B cell (primary cell): Measurements from ENCODE around the gene IRF7. TPM values are rescaled to one million over a fixed set of nuclear protein-coding genes. Genes with fewer than 3 reads are reported as not detected.

ENCODE experiments used
- ATAC-seq: fragments of 200-7000 bp; cut with Tn5 transposase; one replicate; pipeline ENCODE4 v1.10.0; 2021; ENCODE audit warnings: low read depth, mild to moderate bottlenecking, moderate number of reproducible peaks, moderate library complexity
- CTCF ChIA-PET: fragments of 350-600 bp; sonication (Branson Sonifier 250); formaldehyde crosslinking; loops from one replicate; lab custom pipeline; 2021; ENCODE audit warnings: antibody characterized with exemption, inconsistent platforms; lab: Charles Lee
- POLR2A ChIA-PET: fragments of 350-600 bp; sonication (Branson Sonifier 250); formaldehyde crosslinking; loops from one replicate; lab custom pipeline; 2021; ENCODE audit warnings: antibody characterized with exemption; lab: Charles Lee
- DNase-seq: peaks from one replicate; pipeline ENCODE4 v3.0.0; 2013
- H2AFZ ChIP-seq: 2 replicates; pipeline ENCODE4 v1.6.1; 2012; ENCODE audit warnings: mild to moderate bottlenecking, low read depth, low read length; ENCODE audit not compliant: insufficient read depth, poor library complexity, severe bottlenecking
- H3K27ac ChIP-seq, 2 donors: 1 replicate in 1 of 2; 2 replicates in 1 of 2; pipeline ENCODE4 v1.5.1; 2012 to 2013; ENCODE audit warnings: low read length in 2 of 2, mild to moderate bottlenecking in 2 of 2, moderate library complexity in 1 of 2
- H3K27me3 ChIP-seq, 4 experiments: fragments of 200-600 bp in 1 of 4; sonication (generic) in 1 of 4; replicated peaks in 1 of 4; 1 replicate in 2 of 4; 2 replicates in 2 of 4; pipeline versions ENCODE4 v1.6.1 to v1.7.0; 2013 to 2016; ENCODE audit warnings: low read length in 3 of 4, mild to moderate bottlenecking in 2 of 4, mixed read lengths in 1 of 4, moderate library complexity in 1 of 4; ENCODE audit not compliant: insufficient read depth in 4 of 4, control insufficient read depth in 3 of 4; ENCODE audit errors: control extremely low read depth in 1 of 4
- H3K36me3 ChIP-seq, 2 experiments: replicated peaks in 1 of 2; 1 replicate in 1 of 2; 2 replicates in 1 of 2; pipeline versions ENCODE4 v1.6.1 to v1.7.1; 2013; ENCODE audit warnings: low read length in 1 of 2; ENCODE audit not compliant: insufficient read depth in 2 of 2, control insufficient read depth in 1 of 2; ENCODE audit errors: control extremely low read depth in 1 of 2, extremely low read depth in 1 of 2
- H3K4me1 ChIP-seq, 2 donors: fragments of 200-600 bp in 1 of 2; sonication (generic) in 1 of 2; 1 replicate in 1 of 2; 2 replicates in 1 of 2; pipeline versions ENCODE4 v1.5.1 to v1.6.1; 2013 to 2017; ENCODE audit warnings: low read length in 2 of 2; ENCODE audit not compliant: control insufficient read depth in 2 of 2, insufficient read depth in 2 of 2
- H3K4me2 ChIP-seq: replicated peaks from 2 replicates; pipeline ENCODE3; 2012; ENCODE audit warnings: mild to moderate bottlenecking, low read depth, low read length; ENCODE audit not compliant: poor library complexity, severe bottlenecking
- H3K4me3 ChIP-seq, 5 experiments: fragments of 200-600 bp in 1 of 5; sonication (generic) in 1 of 5; 1 replicate in 3 of 5; 2 replicates in 2 of 5; pipeline versions ENCODE4 v1.5.1 to v1.7.0; 2011 to 2016; ENCODE audit warnings: low read length in 4 of 5, mild to moderate bottlenecking in 4 of 5, low read depth in 2 of 5, control low read depth in 1 of 5, moderate library complexity in 1 of 5; ENCODE audit not compliant: insufficient read depth in 1 of 5; ENCODE audit errors: control extremely low read depth in 1 of 5, extremely low read depth in 1 of 5
- H3K79me2 ChIP-seq: fragments of 200-600 bp; sonication (generic); one replicate; pipeline ENCODE4 v1.6.0; 2016; ENCODE audit warnings: low read length; ENCODE audit not compliant: control insufficient read depth, insufficient read depth
- H3K9ac ChIP-seq: fragments of 200-600 bp; sonication (generic); 2 replicates; pipeline ENCODE4 v1.6.1; 2017; ENCODE audit warnings: mild to moderate bottlenecking, low read length, moderate library complexity
- H3K9me3 ChIP-seq, 3 donors: one replicate each; pipeline versions ENCODE4 v1.6.1 to v1.7.1; 2013; ENCODE audit warnings: low read length in 2 of 3; ENCODE audit not compliant: control insufficient read depth in 2 of 3, insufficient read depth in 1 of 3; ENCODE audit errors: control extremely low read depth in 1 of 3
- H4K20me1 ChIP-seq: 2 replicates; pipeline ENCODE4 v1.6.0; 2012; ENCODE audit warnings: mild to moderate bottlenecking, low read length; ENCODE audit not compliant: insufficient read depth, control insufficient read depth, poor library complexity, severe bottlenecking
- H3K27ac Mint-ChIP-seq: one replicate; pipeline ENCODE4 v1.8.0; 2021; ENCODE audit warnings: mixed read lengths
- H3K27me3 Mint-ChIP-seq: one replicate; pipeline ENCODE4 v1.8.0; 2021; ENCODE audit warnings: mixed read lengths
- H3K4me1 Mint-ChIP-seq: one replicate; pipeline ENCODE4 v1.8.0; 2021; ENCODE audit warnings: mixed read lengths
- H3K4me3 Mint-ChIP-seq: one replicate; pipeline ENCODE4 v1.8.0; 2021; ENCODE audit warnings: mixed read lengths
- H3K9me3 Mint-ChIP-seq: one replicate; pipeline ENCODE4 v1.8.0; 2022; ENCODE audit warnings: mixed read lengths; ENCODE audit not compliant: insufficient read depth
- EZH2 ChIP-seq: IDR thresholded peaks from 2 replicates; pipeline ENCODE4 v1.6.1; 2012; ENCODE audit warnings: borderline replicate concordance, low read depth, mild to moderate bottlenecking, moderate library complexity, low read length; ENCODE audit not compliant: insufficient read depth, poor library complexity, severe bottlenecking
- WGBS: methylation state at CpG from one replicate; pipeline ENCODE4 v1.1.5; 2013; ENCODE audit warnings: missing lambda C conversion rate; ENCODE audit not compliant: insufficient coverage; 5-methylcytosine and 5-hydroxymethylcytosine counted together
- intact Hi-C: fragments of 100-400 bp; cut with micrococcal nuclease; formaldehyde crosslinking; loops from one replicate; pipeline ENCODE4 v1.10.0; 2022
- polyA plus RNA-seq: library from polyadenylated mRNA; depleted of rRNA; stranded (reverse); fragments of >200 nt; gene quantifications from 2 replicates; pipeline ENCODE4 v1.2.3, GENCODE V29; 2012
- total RNA-seq, 2 donors: library from RNA; stranded (reverse); fragments of 120-200 nt in 1 of 2; gene quantifications; 1 replicate in 1 of 2; 2 replicates in 1 of 2; pipeline versions ENCODE4 v1.2.3 to v1.2.4, GENCODE V29; 2013 to 2022
- TF ChIP-seq, protein P1 (sequence below): fragments of 200-600 bp; IDR thresholded peaks from one replicate; pipeline ENCODE4 v1.8.0; 2022; ENCODE audit warnings: antibody characterized with exemption, mild to moderate bottlenecking

The IRF7 gene
- total and polyA plus RNA-seq, 2 donors (not counting 1 experiment from before 2014, with no cell fraction given), result 136 to 184 TPM

DNA sequence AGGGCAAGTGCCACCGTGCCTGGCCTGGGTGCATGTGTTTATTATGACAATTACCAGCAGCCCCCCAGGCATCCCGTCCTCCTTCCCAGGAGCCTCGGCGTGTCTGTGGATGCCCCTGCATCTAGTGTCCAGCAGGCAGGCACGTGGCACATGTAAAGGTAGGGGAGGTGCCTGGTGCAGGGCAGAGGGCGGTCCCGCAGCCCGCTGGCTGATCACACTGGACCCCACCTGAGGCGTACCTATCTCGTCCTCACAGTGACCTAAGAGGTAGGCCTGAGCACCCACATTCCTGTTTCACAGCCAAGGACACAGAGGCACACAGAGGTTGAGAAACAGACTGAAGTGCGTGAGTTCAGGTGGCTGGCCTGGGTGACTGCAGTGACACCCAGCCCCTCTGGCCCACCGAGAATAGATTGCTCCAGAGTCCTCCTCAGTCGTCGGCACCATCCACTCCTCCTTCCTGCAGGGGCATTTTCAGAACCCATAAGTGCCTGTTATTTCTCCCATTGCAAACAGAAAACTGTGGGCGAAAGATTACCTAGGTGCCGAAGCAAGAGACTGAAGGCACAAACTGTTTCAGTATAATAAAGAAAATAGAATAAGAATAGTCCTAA, 42.5 kb downstream of the IRF7 start:
- no peak overlapping the region for H3K27ac Mint-ChIP-seq
- DNase-seq (no peak), ATAC-seq (no peak)
- H2AFZ ChIP-seq, result no peak overlapping the region
- peaks cover 25% of the 10 kb centered on the region for H3K4me1 Mint-ChIP-seq
- peaks cover 16% of the 10 kb centered on the region for H3K79me2 ChIP-seq
- peaks cover 31 to 34% of the 10 kb centered on the region in 2 donors for H3K4me1 ChIP-seq
- H3K36me3 ChIP-seq, result peaks cover 0 to 1% of the 10 kb centered on the region in 2 experiments
- TF ChIP-seq, protein P1, sequence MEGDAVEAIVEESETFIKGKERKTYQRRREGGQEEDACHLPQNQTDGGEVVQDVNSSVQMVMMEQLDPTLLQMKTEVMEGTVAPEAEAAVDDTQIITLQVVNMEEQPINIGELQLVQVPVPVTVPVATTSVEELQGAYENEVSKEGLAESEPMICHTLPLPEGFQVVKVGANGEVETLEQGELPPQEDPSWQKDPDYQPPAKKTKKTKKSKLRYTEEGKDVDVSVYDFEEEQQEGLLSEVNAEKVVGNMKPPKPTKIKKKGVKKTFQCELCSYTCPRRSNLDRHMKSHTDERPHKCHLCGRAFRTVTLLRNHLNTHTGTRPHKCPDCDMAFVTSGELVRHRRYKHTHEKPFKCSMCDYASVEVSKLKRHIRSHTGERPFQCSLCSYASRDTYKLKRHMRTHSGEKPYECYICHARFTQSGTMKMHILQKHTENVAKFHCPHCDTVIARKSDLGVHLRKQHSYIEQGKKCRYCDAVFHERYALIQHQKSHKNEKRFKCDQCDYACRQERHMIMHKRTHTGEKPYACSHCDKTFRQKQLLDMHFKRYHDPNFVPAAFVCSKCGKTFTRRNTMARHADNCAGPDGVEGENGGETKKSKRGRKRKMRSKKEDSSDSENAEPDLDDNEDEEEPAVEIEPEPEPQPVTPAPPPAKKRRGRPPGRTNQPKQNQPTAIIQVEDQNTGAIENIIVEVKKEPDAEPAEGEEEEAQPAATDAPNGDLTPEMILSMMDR, result no peak
- TF ChIP-seq EZH2, result no peak
- no peak overlapping the region for H3K4me2 ChIP-seq
- CTCF ChIA-PET, result no interaction called here
- WGBS, result 98% methylated on average over 8 of the region's 16 CpGs
- peaks cover 23% of the 10 kb centered on the region for H4K20me1 ChIP-seq
- H3K27me3 ChIP-seq, result peaks cover 0 to 18% (median 9%) of the 10 kb centered on the region in 4 experiments
- intact Hi-C loops, result loop anchor here (10.0 kb wide), 1 partner anchor 812 kb away; the partner anchor contains the start of gene BRSK2
- POLR2A ChIA-PET, result no interaction called here
- H3K9me3 ChIP-seq, result peaks cover 0 to 3% (median 0%) of the 10 kb centered on the region in 3 donors
- H3K27me3 Mint-ChIP-seq, result peaks cover 15% of the 10 kb centered on the region
- no peak overlapping the region for H3K4me3 Mint-ChIP-seq
- H3K9me3 Mint-ChIP-seq, result no peaks in the 10 kb centered on the region
- no peak overlapping the region for H3K9ac ChIP-seq
- no peak overlapping the region for H3K27ac ChIP-seq
- H3K4me3 ChIP-seq, result no peak overlapping the region

DNA sequence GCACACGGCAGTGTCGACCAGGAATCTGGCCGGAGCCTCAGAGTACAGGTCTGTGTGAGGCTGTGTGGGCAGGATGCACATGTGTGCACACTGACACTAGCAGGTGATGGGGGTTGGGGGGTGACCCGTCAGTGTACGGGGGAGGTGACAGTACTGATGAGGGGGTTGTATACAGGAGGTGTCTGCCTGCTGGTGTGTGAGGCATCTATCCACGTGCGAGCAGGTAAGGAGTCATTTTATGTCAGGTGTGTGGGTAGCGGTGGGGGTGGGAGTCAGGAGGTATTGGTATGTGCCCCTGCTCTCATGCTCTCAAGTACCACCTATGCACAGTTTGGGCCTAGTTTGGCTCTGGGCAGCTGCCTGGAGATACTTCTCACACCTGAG, 44.0 kb downstream of the IRF7 start:
- H3K4me2 ChIP-seq, result no peak overlapping the region
- H3K9ac ChIP-seq, result no peak overlapping the region
- H3K27me3 Mint-ChIP-seq, result peaks cover 15% of the 10 kb centered on the region
- no peaks in the 10 kb centered on the region for H3K9me3 Mint-ChIP-seq
- CTCF ChIA-PET, result no interaction called here
- no peak for TF ChIP-seq EZH2
- TF ChIP-seq, protein P1, result no peak
- POLR2A ChIA-PET, result no interaction called here
- no peak overlapping the region for H3K27ac Mint-ChIP-seq
- H3K4me3 Mint-ChIP-seq, result no peak overlapping the region
- peaks cover 16% of the 10 kb centered on the region for H3K4me1 Mint-ChIP-seq
- H3K36me3 ChIP-seq, result no peaks in the 10 kb centered on the region
- DNase-seq (no peak), ATAC-seq (no peak)
- intact Hi-C loops, result loop anchor here (10.0 kb wide), 1 partner anchor 813 kb away; the partner anchor contains the start of gene BRSK2
- WGBS, result 81% methylated on average over 8 of the region's 8 CpGs
- peaks cover 9% of the 10 kb centered on the region for H4K20me1 ChIP-seq
- H2AFZ ChIP-seq, result no peak overlapping the region
- H3K27ac ChIP-seq, result no peak overlapping the region
- H3K27me3 ChIP-seq, result peaks cover 0 to 18% (median 9%) of the 10 kb centered on the region in 4 experiments
- H3K4me1 ChIP-seq, result peaks cover 20 to 22% of the 10 kb centered on the region in 2 donors
- peaks cover 1% of the 10 kb centered on the region for H3K79me2 ChIP-seq
- H3K9me3 ChIP-seq, result peaks cover 0 to 3% (median 0%) of the 10 kb centered on the region in 3 donors
- H3K4me3 ChIP-seq, result no peak overlapping the region
